DOHH2 (cell line): ENCODE measurements around the gene LIF.

Source experiments
- CTCF ChIP-seq: fragments of 200-600 bp; sonication (generic); IDR thresholded peaks from one replicate; pipeline ENCODE4 v1.5.1; 2014; ENCODE audit warnings: antibody characterized with exemption, mild to moderate bottlenecking, low read depth, low read length; ENCODE audit not compliant: poor library complexity, severe bottlenecking
- EZH2phosphoT487 ChIP-seq: fragments of 200-600 bp; sonication (generic); IDR thresholded peaks from 2 replicates; pipeline ENCODE4 v1.6.1; 2017; ENCODE audit warnings: borderline replicate concordance, mild to moderate bottlenecking, antibody characterized with exemption, low read length, moderate library complexity, mixed read lengths

GRCh38 chr22:30217698-30218560, 28.6 kb downstream of the LIF start:
- TF ChIP-seq CTCF (no peak), EZH2phosphoT487 (no peak)
